GM21390 (cell line): ENCODE data around the gene PCDHGA7.
"Not testable (repeated sequence)": the region's sequence is repeated elsewhere in the genome, so short reads cannot be mapped to it uniquely, and the experiment has no call there.

Experiments used
- ATAC-seq: cut with Tn5 transposase; IDR thresholded peaks from one replicate; pipeline ENCODE4 v1.9.1; 2021; ENCODE audit not compliant: unreplicated experiment

Gene PCDHGA7

DNA sequence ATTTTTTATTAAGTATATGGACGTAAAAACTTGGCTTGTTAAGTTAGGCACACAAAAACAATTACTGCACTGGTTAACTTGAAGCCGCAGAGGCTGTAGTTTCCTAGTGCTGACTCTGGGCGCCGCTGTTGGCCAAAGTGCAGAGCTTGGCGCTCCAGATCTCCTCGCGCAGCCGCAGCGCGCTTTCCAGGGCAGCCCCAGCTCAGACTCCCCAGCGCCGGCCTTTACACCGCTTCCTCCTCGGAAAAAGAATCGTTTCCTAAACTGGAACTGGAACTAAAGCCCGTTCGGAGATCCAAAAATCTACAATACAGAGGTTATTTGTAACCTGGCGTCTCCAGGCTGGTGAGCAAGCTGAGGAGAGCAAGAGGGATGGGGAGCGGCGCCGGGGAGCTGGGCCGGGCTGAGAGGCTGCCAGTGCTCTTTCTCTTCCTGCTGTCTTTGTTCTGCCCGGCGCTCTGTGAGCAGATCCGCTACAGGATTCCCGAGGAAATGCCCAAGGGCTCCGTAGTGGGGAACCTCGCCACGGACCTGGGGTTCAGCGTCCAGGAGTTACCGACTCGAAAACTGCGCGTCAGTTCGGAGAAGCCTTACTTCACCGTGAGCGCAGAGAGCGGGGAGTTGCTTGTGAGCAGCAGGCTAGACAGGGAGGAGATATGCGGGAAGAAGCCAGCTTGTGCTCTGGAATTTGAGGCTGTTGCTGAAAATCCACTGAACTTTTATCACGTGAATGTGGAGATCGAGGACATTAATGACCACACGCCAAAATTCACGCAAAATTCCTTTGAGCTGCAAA is 15.4 kb downstream of the PCDHGA7 start, which contains the start of gene PCDHGB5:
Gene PCDHGB5 (plus strand): TSS at position 192 of the 796 bp plus-strand sequence. CDS start 181 bp downstream, at position 373.
- not testable (repeated sequence) for ATAC-seq

DNA sequence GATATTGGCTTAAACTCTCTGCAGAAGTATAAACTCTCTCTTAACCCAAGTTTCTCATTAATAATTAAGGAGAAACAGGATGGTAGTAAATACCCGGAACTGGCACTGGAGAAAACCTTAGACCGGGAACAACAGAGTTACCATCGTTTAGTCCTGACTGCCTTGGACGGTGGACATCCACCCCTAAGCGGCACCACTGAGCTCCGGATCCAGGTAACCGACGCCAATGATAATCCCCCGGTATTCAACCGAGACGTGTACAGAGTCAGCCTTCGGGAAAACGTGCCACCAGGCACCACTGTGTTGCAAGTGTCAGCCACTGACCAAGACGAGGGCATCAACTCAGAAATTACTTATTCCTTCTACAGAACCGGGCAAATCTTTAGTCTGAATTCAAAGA is 16.1 kb downstream of the PCDHGA7 start:
- ATAC-seq, result no peak

DNA sequence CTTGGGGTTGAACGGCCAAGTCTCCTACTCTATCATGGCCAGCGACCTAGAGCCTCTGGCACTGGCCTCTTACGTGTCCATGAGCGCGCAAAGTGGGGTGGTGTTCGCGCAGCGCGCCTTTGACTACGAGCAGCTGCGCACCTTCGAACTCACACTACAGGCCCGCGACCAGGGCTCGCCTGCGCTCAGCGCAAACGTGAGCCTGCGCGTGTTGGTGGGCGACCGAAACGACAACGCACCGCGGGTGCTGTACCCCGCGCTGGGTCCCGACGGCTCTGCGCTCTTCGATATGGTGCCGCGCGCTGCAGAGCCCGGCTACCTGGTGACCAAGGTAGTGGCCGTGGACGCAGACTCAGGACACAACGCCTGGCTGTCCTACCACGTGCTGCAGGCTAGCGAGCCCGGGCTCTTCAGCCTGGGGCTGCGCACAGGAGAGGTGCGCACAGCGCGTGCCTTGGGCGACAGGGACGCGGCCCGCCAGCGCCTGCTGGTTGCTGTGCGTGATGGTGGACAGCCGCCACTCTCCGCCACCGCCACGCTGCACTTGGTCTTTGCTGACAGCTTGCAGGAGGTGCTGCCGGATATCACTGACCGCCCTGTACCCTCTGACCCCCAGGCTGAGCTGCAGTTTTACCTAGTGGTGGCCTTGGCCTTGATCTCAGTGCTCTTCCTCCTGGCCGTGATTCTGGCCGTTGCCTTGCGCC is 17.2 kb downstream of the PCDHGA7 start:
- ATAC-seq, result no peak

DNA sequence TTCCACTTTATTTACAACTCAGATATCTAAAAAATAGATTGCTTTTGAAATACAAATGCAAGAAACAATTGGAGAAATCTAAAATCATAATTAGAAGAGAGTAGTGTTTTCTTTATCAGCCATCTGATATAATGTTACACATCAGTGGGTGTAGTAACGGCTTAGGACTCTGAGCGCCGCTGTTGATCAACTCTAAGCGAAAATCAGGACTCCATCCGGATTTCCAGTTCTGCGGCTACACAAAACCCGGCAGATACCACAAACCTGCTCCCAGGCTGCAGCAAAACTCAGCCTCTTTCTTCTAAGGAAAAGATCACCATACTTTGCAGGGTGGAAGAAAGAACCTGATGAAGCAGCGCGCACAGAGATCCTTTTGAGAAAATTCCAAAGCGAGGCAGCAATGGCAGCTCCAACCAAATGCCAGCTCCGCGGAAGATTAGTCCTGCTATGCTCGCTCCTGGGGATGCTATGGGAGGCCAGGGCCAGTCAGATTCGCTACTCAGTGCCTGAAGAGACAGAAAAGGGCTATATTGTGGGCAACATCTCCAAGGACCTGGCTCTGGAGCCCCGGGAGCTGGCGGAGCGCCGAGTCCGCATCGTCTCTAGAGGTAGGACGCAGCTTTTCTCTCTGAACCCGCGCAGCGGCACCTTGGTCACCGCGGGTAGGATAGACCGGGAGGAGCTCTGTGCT is 20.2 kb downstream of the PCDHGA7 start, which contains the start of gene PCDHGA9:
Gene PCDHGA9 (plus strand): TSS at position 226 of the 691 bp plus-strand sequence. CDS start 175 bp downstream, at position 401.
- peak; percentile 55 for ATAC-seq

DNA sequence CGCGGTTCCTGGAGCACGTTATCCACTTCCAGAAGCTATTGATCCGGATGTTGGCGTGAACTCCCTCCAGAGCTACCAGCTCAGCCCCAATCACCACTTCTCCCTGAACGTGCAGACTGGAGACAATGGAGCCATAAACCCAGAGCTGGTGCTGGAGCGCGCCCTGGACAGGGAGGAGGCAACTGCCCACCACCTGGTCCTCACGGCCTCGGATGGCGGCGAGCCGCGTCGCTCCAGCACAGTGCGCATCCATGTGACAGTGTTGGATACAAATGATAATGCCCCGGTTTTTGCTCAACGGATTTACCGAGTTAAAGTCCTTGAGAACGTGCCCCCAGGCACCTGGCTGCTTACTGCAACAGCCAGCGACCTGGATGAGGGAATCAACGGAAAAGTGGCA is 20.8 kb downstream of the PCDHGA7 start:
- no peak for ATAC-seq

DNA sequence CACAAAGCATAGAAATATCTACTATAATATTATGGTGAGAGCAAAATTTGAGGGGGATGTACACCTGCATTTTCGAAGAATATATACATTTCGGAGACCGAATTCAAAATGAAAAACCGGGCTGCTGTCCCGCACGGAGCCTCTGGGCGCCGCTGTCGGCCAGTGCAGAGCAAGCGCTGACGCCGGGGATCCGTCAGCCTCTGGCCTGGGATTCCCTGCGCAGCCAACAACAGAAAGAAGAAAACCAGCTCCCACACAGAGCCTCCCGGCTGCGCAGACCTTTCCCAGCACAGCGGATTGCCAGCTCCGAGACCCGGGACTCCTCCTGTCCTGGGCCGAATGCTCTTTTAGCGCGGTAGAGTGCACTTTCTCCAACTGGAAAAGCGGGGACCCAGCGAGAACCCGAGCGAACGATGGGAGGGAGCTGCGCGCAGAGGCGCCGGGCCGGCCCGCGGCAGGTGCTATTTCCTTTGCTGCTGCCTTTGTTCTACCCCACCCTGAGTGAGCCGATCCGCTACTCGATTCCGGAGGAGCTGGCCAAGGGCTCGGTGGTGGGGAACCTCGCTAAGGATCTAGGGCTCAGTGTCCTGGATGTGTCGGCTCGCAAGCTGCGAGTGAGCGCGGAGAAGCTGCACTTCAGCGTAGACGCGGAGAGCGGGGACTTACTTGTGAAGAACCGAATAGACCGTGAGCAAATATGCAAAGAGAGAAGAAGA is 25.4 kb downstream of the PCDHGA7 start, which contains the start of gene PCDHGB6:
Gene PCDHGB6 (plus strand): TSS at position 232 of the 716 bp plus-strand sequence. CDS start 182 bp downstream, at position 414.
- peak; percentile 64 for ATAC-seq

DNA sequence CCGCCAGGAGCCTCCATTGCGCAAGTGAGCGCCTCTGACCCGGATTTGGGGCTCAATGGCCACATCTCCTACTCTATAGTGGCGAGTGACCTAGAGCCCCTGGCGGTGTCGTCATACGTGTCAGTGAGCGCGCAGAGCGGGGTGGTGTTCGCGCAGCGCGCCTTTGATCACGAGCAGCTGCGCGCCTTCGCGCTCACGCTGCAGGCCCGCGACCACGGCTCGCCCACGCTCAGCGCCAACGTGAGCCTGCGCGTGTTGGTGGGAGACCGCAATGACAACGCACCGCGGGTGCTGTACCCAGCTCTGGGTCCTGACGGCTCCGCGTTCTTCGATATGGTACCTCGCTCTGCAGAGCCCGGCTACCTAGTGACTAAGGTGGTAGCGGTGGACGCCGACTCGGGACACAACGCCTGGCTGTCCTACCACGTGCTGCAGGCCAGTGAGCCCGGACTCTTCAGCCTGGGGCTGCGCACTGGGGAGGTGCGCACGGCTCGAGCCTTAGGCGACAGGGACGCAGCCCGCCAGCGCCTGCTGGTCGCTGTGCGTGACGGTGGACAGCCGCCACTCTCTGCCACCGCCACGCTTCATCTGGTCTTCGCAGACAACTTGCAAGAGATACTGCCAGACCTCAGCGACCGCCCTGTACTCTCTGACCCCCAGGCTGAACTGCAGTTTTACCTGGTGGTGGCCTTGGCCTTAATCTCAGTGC is 27.2 kb downstream of the PCDHGA7 start:
- ATAC-seq, result no peak

DNA sequence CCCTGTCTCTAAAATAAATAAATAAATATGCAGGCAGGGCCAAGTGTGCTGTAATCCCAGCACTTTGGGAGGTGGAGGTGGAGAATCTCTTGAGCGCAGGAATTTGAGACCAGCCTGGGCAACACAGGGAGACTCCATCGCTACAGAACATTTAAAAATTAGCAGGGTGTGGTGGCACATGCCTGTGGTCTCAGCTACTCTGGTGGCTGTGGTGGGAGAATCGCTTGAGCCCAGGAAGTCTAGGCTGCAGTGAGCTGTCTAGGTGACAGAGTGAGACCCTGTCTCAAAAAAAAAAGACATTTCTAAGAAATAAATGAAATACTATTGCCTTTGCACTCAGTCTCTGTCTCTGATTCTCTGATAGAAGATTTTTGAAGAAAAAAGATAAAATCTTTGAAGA is 29.0 kb downstream of the PCDHGA7 start:
- ATAC-seq, result no peak

DNA sequence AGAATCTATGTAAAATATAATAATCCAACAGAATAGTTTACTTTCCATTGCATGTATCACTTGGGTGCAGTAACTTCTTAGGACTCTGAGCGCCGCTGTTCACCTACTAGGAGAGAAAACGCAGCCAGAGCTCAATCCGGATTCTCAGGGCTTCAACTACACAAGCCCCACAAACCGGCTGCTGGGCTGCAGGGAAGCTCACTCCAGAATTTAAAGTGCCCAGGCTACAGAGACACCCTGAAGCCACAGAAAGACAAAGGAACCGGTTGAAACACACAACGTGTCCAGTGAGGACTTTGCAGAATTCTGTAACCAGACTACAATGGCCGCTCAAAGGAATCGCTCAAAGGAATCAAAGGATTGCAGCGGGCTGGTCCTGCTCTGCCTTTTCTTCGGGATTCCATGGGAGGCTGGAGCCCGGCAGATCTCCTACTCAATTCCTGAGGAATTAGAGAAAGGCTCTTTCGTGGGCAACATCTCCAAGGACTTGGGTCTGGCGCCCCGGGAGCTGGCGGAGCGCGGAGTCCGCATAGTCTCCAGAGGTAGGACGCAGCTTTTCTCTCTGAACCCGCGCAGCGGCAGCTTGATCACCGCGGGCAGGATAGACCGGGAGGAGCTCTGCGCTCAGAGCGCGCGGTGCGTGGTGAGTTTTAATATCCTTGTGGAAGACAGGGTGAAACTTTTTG is 30.5 kb downstream of the PCDHGA7 start, which contains the start of gene PCDHGA10:
Gene PCDHGA10 (plus strand): TSS at position 134 of the 686 bp plus-strand sequence. CDS start 189 bp downstream, at position 323.
- peak; percentile 57 for ATAC-seq

DNA sequence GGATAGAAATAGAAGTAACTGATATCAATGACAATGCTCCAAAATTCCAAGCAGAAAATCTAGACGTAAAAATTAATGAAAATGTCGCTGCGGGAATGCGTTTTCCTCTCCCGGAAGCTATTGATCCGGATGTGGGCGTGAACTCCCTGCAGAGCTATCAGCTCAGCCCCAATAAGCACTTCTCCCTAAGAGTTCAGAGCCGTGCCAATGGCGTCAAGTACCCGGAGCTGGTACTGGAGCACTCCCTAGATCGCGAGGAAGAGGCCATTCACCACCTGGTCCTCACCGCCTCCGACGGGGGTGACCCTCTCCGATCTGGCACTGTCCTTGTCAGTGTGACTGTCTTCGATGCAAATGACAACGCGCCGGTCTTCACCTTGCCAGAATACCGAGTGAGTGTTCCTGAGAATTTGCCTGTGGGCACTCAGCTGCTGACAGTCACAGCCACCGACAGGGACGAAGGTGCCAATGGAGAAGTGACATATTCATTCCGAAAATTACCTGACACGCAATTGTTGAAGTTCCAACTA is 31.1 kb downstream of the PCDHGA7 start:
- ATAC-seq, result no peak

DNA sequence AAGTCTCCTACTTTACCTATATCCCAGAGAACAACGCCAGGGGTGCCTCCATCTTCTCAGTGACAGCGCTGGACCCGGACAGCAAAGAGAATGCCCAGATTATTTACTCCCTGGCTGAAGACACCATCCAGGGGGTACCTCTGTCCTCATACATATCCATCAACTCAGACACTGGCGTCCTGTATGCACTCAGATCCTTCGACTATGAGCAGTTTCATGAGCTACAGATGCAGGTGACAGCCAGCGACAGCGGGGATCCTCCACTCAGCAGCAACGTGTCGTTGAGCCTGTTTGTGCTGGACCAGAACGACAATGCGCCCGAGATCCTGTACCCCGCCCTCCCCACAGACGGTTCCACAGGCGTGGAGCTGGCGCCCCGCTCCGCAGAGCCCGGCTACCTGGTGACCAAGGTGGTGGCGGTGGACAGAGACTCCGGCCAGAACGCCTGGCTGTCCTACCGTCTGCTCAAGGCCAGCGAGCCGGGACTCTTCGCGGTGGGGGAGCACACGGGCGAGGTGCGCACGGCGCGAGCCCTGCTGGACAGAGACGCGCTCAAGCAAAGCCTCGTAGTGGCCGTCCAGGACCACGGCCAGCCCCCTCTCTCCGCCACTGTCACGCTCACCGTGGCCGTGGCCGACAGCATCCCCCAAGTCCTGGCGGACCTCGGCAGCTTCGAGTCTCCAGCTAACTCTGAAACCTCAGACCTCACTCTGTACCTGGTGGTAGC is 32.2 kb downstream of the PCDHGA7 start:
- ATAC-seq, result not testable (repeated sequence)

DNA sequence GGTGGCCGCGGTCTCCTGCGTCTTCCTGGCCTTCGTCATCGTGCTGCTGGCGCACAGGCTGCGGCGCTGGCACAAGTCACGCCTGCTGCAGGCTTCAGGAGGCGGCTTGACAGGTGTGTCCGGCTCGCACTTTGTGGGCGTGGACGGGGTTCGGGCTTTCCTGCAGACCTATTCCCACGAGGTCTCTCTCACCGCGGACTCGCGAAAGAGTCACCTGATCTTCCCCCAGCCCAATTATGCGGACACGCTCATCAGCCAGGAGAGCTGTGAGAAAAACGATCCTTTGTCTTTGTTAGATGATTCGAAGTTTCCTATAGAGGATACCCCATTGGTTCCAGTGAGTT is 32.7 kb downstream of the PCDHGA7 start:
- not testable (repeated sequence) for ATAC-seq

DNA sequence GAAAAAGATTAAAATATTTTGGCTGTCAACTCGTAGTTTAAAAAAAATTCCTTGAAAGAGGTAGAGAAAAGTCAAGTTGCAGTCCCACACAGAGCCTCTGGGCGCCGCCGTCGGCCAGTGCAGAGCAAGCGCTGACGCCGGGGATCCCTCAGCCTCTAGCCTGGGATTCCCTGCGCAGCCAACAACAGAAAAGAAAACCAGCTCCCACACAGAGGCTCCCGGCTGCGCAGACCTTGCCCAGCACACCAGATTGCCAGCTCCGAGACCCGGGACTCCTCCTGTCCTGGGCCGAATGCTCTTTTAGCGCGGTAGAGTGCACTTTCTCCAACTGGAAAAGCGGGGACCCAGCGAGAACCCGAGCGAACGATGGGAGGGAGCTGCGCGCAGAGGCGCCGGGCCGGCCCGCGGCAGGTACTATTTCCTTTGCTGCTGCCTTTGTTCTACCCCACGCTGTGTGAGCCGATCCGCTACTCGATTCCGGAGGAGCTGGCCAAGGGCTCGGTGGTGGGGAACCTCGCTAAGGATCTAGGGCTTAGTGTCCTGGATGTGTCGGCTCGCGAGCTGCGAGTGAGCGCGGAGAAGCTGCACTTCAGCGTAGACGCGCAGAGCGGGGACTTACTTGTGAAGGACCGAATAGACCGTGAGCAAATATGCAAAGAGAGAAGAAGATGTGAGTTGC is 35.1 kb downstream of the PCDHGA7 start, which contains the start of gene PCDHGB7:
Gene PCDHGB7 (plus strand): TSS at position 184 of the 679 bp plus-strand sequence. CDS start 183 bp downstream, at position 367.
- peak; percentile 86 for ATAC-seq

DNA sequence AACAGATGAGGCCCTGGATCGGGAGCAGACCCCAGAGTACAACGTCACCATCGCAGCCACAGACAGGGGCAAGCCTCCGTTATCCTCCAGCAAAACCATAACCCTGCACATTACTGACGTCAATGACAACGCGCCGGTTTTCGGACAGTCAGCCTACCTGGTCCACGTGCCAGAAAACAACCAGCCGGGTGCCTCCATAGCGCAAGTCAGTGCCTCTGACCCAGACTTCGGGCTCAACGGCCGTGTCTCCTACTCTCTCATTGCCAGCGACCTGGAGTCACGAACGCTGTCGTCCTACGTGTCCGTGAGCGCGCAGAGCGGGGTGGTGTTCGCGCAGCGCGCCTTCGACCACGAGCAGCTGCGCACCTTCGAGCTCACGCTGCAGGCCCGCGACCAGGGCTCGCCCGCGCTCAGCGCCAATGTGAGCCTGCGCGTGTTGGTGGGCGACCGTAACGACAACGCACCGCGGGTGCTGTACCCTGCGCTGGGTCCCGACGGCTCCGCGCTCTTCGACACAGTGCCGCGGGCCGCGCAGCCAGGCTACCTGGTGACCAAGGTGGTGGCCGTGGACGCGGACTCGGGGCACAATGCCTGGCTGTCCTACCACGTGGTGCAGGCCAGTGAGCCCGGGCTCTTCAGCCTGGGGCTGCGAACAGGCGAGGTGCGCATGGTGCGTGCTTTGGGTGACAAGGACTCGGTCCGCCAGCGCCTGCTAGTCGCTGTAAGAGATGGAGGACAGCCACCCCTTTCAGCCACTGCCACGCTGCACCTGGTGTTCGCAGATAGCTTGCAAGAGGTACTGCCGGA is 36.7 kb downstream of the PCDHGA7 start:
- ATAC-seq, result no peak

DNA sequence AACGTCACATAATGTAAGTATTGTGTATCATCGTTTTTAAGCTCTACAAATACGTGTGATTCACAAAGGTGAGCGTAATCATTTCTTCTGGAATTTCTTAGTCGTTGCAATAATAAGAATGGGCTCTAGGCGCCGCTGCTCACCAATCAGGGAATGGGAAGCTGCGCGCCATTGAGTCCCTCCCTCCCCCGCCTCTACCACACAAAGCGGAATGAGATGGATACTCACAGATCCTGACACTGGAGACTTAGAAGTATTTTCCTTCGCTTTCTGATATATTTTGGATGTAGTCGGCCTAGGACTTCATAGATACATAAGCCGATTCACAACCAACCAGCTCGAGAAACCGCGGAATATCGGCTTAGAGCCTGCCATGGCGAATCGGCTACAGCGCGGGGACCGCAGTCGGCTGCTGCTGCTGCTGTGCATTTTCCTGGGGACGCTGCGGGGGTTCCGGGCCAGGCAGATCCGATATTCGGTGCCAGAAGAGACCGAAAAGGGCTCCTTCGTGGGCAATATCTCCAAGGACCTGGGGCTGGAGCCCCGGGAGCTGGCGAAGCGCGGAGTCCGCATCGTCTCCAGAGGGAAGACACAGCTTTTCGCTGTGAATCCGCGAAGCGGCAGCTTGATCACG is 38.4 kb downstream of the PCDHGA7 start, which contains the start of gene PCDHGA11:
Gene PCDHGA11 (plus strand): TSS at position 197 of the 634 bp plus-strand sequence. CDS start 177 bp downstream, at position 374.
- no peak for ATAC-seq

DNA sequence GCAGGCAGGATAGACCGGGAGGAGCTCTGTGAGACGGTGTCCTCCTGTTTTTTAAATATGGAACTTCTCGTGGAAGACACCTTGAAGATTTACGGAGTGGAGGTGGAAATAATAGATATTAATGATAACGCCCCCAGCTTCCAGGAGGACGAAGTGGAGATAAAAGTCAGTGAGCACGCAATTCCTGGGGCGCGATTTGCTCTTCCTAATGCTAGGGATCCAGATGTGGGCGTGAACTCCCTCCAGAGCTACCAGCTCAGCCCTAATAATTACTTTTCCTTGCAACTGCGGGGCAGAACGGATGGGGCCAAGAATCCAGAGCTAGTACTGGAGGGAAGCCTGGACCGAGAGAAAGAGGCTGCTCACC is 38.9 kb downstream of the PCDHGA7 start:
- no peak for ATAC-seq
